Breast epithelium (tissue), 3 donors: ENCODE results near the gene TEX261.

ENCODE experiments used
- CTCF ChIP-seq, 3 donors: fragments of 450-650 bp; IDR thresholded peaks; one replicate each; pipeline ENCODE4 v1.5.1; 2016 to 2017; ENCODE audit warnings: antibody characterized with exemption in 3 of 3, mild to moderate bottlenecking in 3 of 3, moderate library complexity in 3 of 3
- POLR2AphosphoS5 ChIP-seq, 3 donors: sonication (generic); formaldehyde crosslinking; IDR thresholded peaks; one replicate each; pipeline ENCODE4 v1.6.1; 2017; ENCODE audit warnings: antibody characterized with exemption in 3 of 3

- TF ChIP-seq CTCF (IDR thresholded peaks at IDR 0.05): no peak
- no peak for TF ChIP-seq POLR2AphosphoS5 (IDR thresholded peaks at IDR 0.05)
These were observed 53.5 kb downstream of the TEX261 start for GRCh38 chr2:70941186-70941585.
